Measurements from ENCODE around the gene TLE3.

- no peak for TF ChIP-seq CTCF (IDR thresholded peaks at IDR 0.05; ENCODE audit: poor library complexity)
- no peak for TF ChIP-seq EZH2 (IDR thresholded peaks at IDR 0.05; ENCODE audit: borderline replicate concordance)
- TF ChIP-seq EZH2phosphoT487 (IDR thresholded peaks at IDR 0.05; ENCODE audit: low read depth, severe bottlenecking, unreplicated experiment), result no peak
These were observed 34.3 kb downstream of the TLE3 start for GRCh38 chr15:70063261-70063925.

Measured in hepatocyte (in vitro differentiated cells).